Ectodermal cell (in vitro differentiated cells): ENCODE results near the gene EDN3.
A peak's percentile ranks its signal among the peaks of the same experiment; 100 is the strongest.

ENCODE experiments used
- H3K27ac ChIP-seq: 2 replicates; pipeline ENCODE4 v1.7.0; 2013; ENCODE audit warnings: mild to moderate bottlenecking, low read depth, low read length; ENCODE audit not compliant: insufficient read depth, poor library complexity, severe bottlenecking
- H3K27me3 ChIP-seq: 2 replicates; pipeline ENCODE4 v1.7.0; 2013; ENCODE audit warnings: mild to moderate bottlenecking, low read length; ENCODE audit not compliant: insufficient read depth, control insufficient read depth, poor library complexity, severe bottlenecking
- H3K36me3 ChIP-seq: one replicate; pipeline ENCODE4 v1.7.0; 2013; ENCODE audit warnings: low read length; ENCODE audit not compliant: control insufficient read depth, insufficient read depth
- H3K4me1 ChIP-seq: one replicate; pipeline ENCODE4 v1.7.0; 2013; ENCODE audit warnings: low read length; ENCODE audit not compliant: control insufficient read depth, insufficient read depth
- H3K4me3 ChIP-seq: 2 replicates; pipeline ENCODE4 v1.7.0; 2013; ENCODE audit warnings: low read depth, low read length, control low read depth; ENCODE audit not compliant: insufficient read depth
- H3K9me3 ChIP-seq: 2 replicates; pipeline ENCODE4 v1.7.0; 2013; ENCODE audit warnings: mild to moderate bottlenecking, low read length, moderate library complexity; ENCODE audit not compliant: control insufficient read depth
- WGBS, 2 experiments: methylation state at CpG; one replicate each; pipeline ENCODE4 v1.1.7; 2013; ENCODE audit warnings: missing lambda C conversion rate in 2 of 2; 5-methylcytosine and 5-hydroxymethylcytosine counted together

EDN3 gene

GRCh38 chr20:59273739-59274357 is 26.6 kb upstream of the EDN3 start:
- no peaks in the 10 kb centered on the region for H3K27me3 ChIP-seq
- no peak overlapping the region for H3K4me3 ChIP-seq
- no peaks in the 10 kb centered on the region for H3K36me3 ChIP-seq
- H3K4me1 ChIP-seq: peaks cover 10% of the 10 kb centered on the region
- no peaks in the 10 kb centered on the region for H3K9me3 ChIP-seq
- H3K27ac ChIP-seq: no peak overlapping the region
- WGBS, 2 experiments: 93 to 96% methylated on average over 11 of the region's 11 CpGs

GRCh38 chr20:59276938-59277337 is 23.5 kb upstream of the EDN3 start:
- WGBS, 2 experiments: 89 to 91% methylated on average over 5 of the region's 5 CpGs
- Histone ChIP-seq H3K27me3 (no peaks in the 10 kb centered on the region), H3K27ac (no peak overlapping the region), H3K36me3 (no peaks in the 10 kb centered on the region), H3K4me1 (no peaks in the 10 kb centered on the region), H3K4me3 (no peak overlapping the region), H3K9me3 (no peaks in the 10 kb centered on the region)

GRCh38 chr20:59284470-59284869 is 15.9 kb upstream of the EDN3 start:
- no peaks in the 10 kb centered on the region for H3K4me1 ChIP-seq
- H3K9me3 ChIP-seq: no peaks in the 10 kb centered on the region
- 90 to 96% methylated on average over 5 of the region's 5 CpGs for WGBS, 2 experiments
- no peak overlapping the region for H3K4me3 ChIP-seq
- no peaks in the 10 kb centered on the region for H3K36me3 ChIP-seq
- no peaks in the 10 kb centered on the region for H3K27me3 ChIP-seq
- H3K27ac ChIP-seq: no peak overlapping the region

- Histone ChIP-seq H3K4me3 (no peak overlapping the region), H3K4me1 (no peaks in the 10 kb centered on the region), H3K27ac (no peak overlapping the region), H3K9me3 (no peaks in the 10 kb centered on the region), H3K27me3 (no peaks in the 10 kb centered on the region), H3K36me3 (no peaks in the 10 kb centered on the region)
- WGBS, 2 experiments: 90 to 91% methylated on average over 5 of the region's 5 CpGs
These were observed 10.4 kb upstream of the EDN3 start for GRCh38 chr20:59289994-59290393.

GRCh38 chr20:59291740-59292383 is 8.5 kb upstream of the EDN3 start:
- Histone ChIP-seq H3K27ac (no peak overlapping the region), H3K4me1 (no peaks in the 10 kb centered on the region), H3K36me3 (no peaks in the 10 kb centered on the region), H3K9me3 (no peaks in the 10 kb centered on the region), H3K27me3 (no peaks in the 10 kb centered on the region), H3K4me3 (no peak overlapping the region)
- 94 to 95% methylated on average over 19 of the region's 19 CpGs for WGBS, 2 experiments

GRCh38 chr20:59295531-59295930 is 4.9 kb upstream of the EDN3 start:
- Histone ChIP-seq H3K9me3 (no peaks in the 10 kb centered on the region), H3K36me3 (no peaks in the 10 kb centered on the region), H3K27ac (no peak overlapping the region), H3K27me3 (peaks cover 19% of the 10 kb centered on the region), H3K4me1 (no peaks in the 10 kb centered on the region), H3K4me3 (no peak overlapping the region)
- WGBS, 2 experiments: 97 to 98% methylated on average over 5 of the region's 5 CpGs

- peaks cover 41% of the 10 kb centered on the region for H3K27me3 ChIP-seq
- H3K4me3 ChIP-seq: no peak overlapping the region
- WGBS, 2 experiments: 74 to 80% methylated on average over 6 to 7 of the region's 7 CpGs
- H3K27ac ChIP-seq: no peak overlapping the region
- H3K36me3 ChIP-seq: no peaks in the 10 kb centered on the region
- no peaks in the 10 kb centered on the region for H3K4me1 ChIP-seq
- no peaks in the 10 kb centered on the region for H3K9me3 ChIP-seq
These were observed 2.7 kb upstream of the EDN3 start for GRCh38 chr20:59297686-59298085.

GRCh38 chr20:59299945-59300332 is 472 bp upstream of the EDN3 start:
- Histone ChIP-seq H3K27ac (no peak overlapping the region), H3K9me3 (no peaks in the 10 kb centered on the region), H3K4me1 (no peaks in the 10 kb centered on the region), H3K27me3 (peaks cover 61% of the 10 kb centered on the region), H3K4me3 (peak overlapping the region; percentile 35), H3K36me3 (no peaks in the 10 kb centered on the region)
- 25% methylated on average over 19 of the region's 19 CpGs for WGBS, 2 experiments

GRCh38 chr20:59301343-59302007 is 1.1 kb downstream of the EDN3 start:
- H3K4me3 ChIP-seq: no peak overlapping the region
- H3K4me1 ChIP-seq: no peaks in the 10 kb centered on the region
- H3K27me3 ChIP-seq: peaks cover 61% of the 10 kb centered on the region
- no peak overlapping the region for H3K27ac ChIP-seq
- H3K36me3 ChIP-seq: no peaks in the 10 kb centered on the region
- WGBS, 2 experiments: 93 to 94% methylated on average over 17 of the region's 17 CpGs
- H3K9me3 ChIP-seq: no peaks in the 10 kb centered on the region

GRCh38 chr20:59305908-59306655 is 5.7 kb downstream of the EDN3 start:
- peaks cover 5% of the 10 kb centered on the region for H3K4me1 ChIP-seq
- H3K9me3 ChIP-seq: no peaks in the 10 kb centered on the region
- no peak overlapping the region for H3K4me3 ChIP-seq
- H3K27ac ChIP-seq: no peak overlapping the region
- no peaks in the 10 kb centered on the region for H3K36me3 ChIP-seq
- peaks cover 36% of the 10 kb centered on the region for H3K27me3 ChIP-seq
- WGBS, 2 experiments: 93 to 95% methylated on average over 7 of the region's 7 CpGs
